Fibroblast of lung (primary cell): Measurements from ENCODE around the gene SALL3.

ENCODE experiments used
- CTCF ChIP-seq, 2 donors: IDR thresholded peaks in 1 of 2; conservative IDR thresholded peaks in 1 of 2; 1 replicate in 1 of 2; 2 replicates in 1 of 2; pipeline ENCODE4 v1.5.1; 2011 to 2012; ENCODE audit warnings: low read length in 2 of 2, control low read depth in 1 of 2, inconsistent platforms in 1 of 2, low read depth in 1 of 2, mild to moderate bottlenecking in 1 of 2
- EZH2 ChIP-seq: IDR thresholded peaks from 2 replicates; pipeline ENCODE4 v1.5.1; 2012; ENCODE audit warnings: low read length, control low read depth, mild to moderate bottlenecking; ENCODE audit errors: missing control alignments

GRCh38 chr18:78983512-78983911 is 3.9 kb downstream of the SALL3 start:
- TF ChIP-seq CTCF (conservative IDR thresholded peaks at IDR 0.05 in 1 of 2, IDR thresholded peaks at IDR 0.05 in 1 of 2; ENCODE audit: low read depth in 1 of 2, low read length in 2 of 2) (no peak), EZH2 (no peak)
